Lower leg skin (tissue), 3 donors: ENCODE measurements around the gene SIRPA.

Experiments used
- POLR2A ChIP-seq, 2 donors: fragments of 450-650 bp; IDR thresholded peaks; one replicate each; pipeline ENCODE4 v1.6.1; 2016 to 2017; ENCODE audit warnings: antibody characterized with exemption in 2 of 2, mild to moderate bottlenecking in 1 of 2, moderate library complexity in 1 of 2
- TF ChIP-seq, protein P1 (sequence below), 3 donors: fragments of 450-650 bp; IDR thresholded peaks; one replicate each; pipeline ENCODE4 v1.5.1; 2016; ENCODE audit warnings: antibody characterized with exemption in 3 of 3, mild to moderate bottlenecking in 3 of 3, moderate library complexity in 2 of 3

DNA sequence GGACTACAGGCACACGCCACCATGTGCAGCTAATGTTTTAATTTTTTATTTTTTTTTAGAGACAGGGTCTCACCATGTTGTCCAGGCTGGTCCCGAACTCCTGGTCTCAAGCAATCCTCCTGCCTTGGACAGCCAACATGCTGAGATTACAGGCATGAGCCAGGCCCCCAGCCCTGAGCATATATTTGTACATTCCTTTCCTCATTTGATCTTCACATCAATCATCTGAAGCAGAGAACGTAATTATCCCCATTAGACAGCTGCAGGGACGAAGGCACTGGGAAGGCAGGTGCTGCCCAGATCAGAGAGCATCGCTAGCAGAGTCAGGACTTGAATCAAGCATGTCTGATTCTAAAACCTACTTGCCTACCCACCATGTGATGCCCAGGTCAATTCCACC lies 41.0 kb upstream of the SIRPA start:
- TF ChIP-seq, protein P1, sequence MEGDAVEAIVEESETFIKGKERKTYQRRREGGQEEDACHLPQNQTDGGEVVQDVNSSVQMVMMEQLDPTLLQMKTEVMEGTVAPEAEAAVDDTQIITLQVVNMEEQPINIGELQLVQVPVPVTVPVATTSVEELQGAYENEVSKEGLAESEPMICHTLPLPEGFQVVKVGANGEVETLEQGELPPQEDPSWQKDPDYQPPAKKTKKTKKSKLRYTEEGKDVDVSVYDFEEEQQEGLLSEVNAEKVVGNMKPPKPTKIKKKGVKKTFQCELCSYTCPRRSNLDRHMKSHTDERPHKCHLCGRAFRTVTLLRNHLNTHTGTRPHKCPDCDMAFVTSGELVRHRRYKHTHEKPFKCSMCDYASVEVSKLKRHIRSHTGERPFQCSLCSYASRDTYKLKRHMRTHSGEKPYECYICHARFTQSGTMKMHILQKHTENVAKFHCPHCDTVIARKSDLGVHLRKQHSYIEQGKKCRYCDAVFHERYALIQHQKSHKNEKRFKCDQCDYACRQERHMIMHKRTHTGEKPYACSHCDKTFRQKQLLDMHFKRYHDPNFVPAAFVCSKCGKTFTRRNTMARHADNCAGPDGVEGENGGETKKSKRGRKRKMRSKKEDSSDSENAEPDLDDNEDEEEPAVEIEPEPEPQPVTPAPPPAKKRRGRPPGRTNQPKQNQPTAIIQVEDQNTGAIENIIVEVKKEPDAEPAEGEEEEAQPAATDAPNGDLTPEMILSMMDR (IDR thresholded peaks at IDR 0.05) = no peak
- TF ChIP-seq POLR2A (IDR thresholded peaks at IDR 0.05) = no peak
